NCI-H2107 (cell line): ENCODE data around the gene RPL27.
A peak's percentile ranks its signal among the peaks of the same experiment; 100 is the strongest.
"Not testable (repeated sequence)": the region's sequence is repeated elsewhere in the genome, so short reads cannot be mapped to it uniquely, and the experiment has no call there.

ENCODE experiments used
- DNase-seq: peaks from one replicate; lab custom pipeline; 2025; lab: John Stamatoyannopoulos, UW

Gene RPL27

GRCh38 chr17:42993913-42994312 is 4.3 kb upstream of the RPL27 start:
- DNase-seq, result not testable (repeated sequence)

GRCh38 chr17:42997390-42997983 is 732 bp upstream of the RPL27 start:
- no peak for DNase-seq

GRCh38 chr17:42999003-42999525 is 845 bp downstream of the RPL27 start:
- DNase-seq, result no peak

GRCh38 chr17:43000894-43001293 is 2.7 kb downstream of the RPL27 start:
- not testable (repeated sequence) for DNase-seq

- DNase-seq, result no peak
Observed at GRCh38 chr17:43003542-43004172, 5.4 kb downstream of the RPL27 start.

GRCh38 chr17:43006639-43007551 is 8.7 kb downstream of the RPL27 start, which contains the start of gene IFI35:
IFI35 (plus strand) TSS chr17:43006784; CDS start chr17:43006948, 164 bp downstream.
- DNase-seq, result peak; percentile 21

- DNase-seq, result no peak
Observed at GRCh38 chr17:43010667-43011308, 12.6 kb downstream of the RPL27 start.

- no peak for DNase-seq
Observed at GRCh38 chr17:43011728-43012472, 13.7 kb downstream of the RPL27 start.

GRCh38 chr17:43013296-43013695 is 15.1 kb downstream of the RPL27 start:
- no peak for DNase-seq

GRCh38 chr17:43014020-43014648 is 15.9 kb downstream of the RPL27 start:
- DNase-seq, result no peak

GRCh38 chr17:43014649-43015542 is 16.7 kb downstream of the RPL27 start:
- DNase-seq, result no peak

GRCh38 chr17:43015579-43015978 is 17.4 kb downstream of the RPL27 start:
- DNase-seq, result no peak

GRCh38 chr17:43016216-43016615 is 18.0 kb downstream of the RPL27 start:
- no peak for DNase-seq

GRCh38 chr17:43018008-43018853 is 20.0 kb downstream of the RPL27 start:
- DNase-seq, result no peak

- no peak for DNase-seq
Observed at GRCh38 chr17:43018932-43019331, 20.7 kb downstream of the RPL27 start.

GRCh38 chr17:43019418-43019817 is 21.2 kb downstream of the RPL27 start:
- no peak for DNase-seq

- no peak for DNase-seq
Observed at GRCh38 chr17:43020030-43020621, 21.9 kb downstream of the RPL27 start.
